ENCODE measurements around the gene NOLC1.
"Not testable (repeated sequence)": the region's sequence is repeated elsewhere in the genome, so short reads cannot be mapped to it uniquely, and the experiment has no call there.

GRCh38 chr10:102188941-102189898 is 37.0 kb downstream of the NOLC1 start:
- TF ChIP-seq CTCF, POLR2A (IDR thresholded peaks at IDR 0.05): not testable (repeated sequence)

Data from Peyer's patch (tissue), 4 donors.